Keratinocyte (primary cell): ENCODE measurements around the gene SEC14L1. TPM values are rescaled to one million over a fixed set of nuclear protein-coding genes. Genes with fewer than 3 reads are reported as not detected.
A peak's percentile ranks its signal among the peaks of the same experiment; 100 is the strongest.

Experiments used
- DNase-seq: peaks from one replicate; pipeline ENCODE4 v3.0.0-alpha.2; 2011; ENCODE audit warnings: low read depth, missing footprints, low spot score
- FAIRE-seq: peaks from 2 replicates; lab custom pipeline; 2011; peaks lifted over from hg19 to GRCh38; lab: Jason Lieb, UNC
- H2AFZ ChIP-seq: 2 replicates; pipeline ENCODE4 v1.6.0; 2012; ENCODE audit warnings: low read length, control low read depth, inconsistent platforms; ENCODE audit not compliant: control insufficient read depth
- H3K27ac ChIP-seq: 2 replicates; pipeline ENCODE4 v1.5.1; 2011; ENCODE audit warnings: low read length; ENCODE audit not compliant: control insufficient read depth, insufficient read depth
- H3K27me3 ChIP-seq: 3 replicates; pipeline ENCODE4 v1.6.0; 2011; ENCODE audit warnings: low read length; ENCODE audit not compliant: control insufficient read depth, insufficient read depth; ENCODE audit errors: extremely low read depth
- H3K36me3 ChIP-seq, 2 experiments: 2 replicates in 1 of 2; 3 replicates in 1 of 2; pipeline ENCODE4 v1.5.1; 2011; ENCODE audit warnings: low read length in 2 of 2, mild to moderate bottlenecking in 1 of 2; ENCODE audit not compliant: control insufficient read depth in 2 of 2, insufficient read depth in 2 of 2; ENCODE audit errors: extremely low read depth in 1 of 2
- H3K4me1 ChIP-seq: 3 replicates; pipeline ENCODE4 v1.5.1; 2011; ENCODE audit warnings: low read length; ENCODE audit not compliant: control insufficient read depth, insufficient read depth; ENCODE audit errors: extremely low read depth
- H3K4me2 ChIP-seq: 3 replicates; pipeline ENCODE4 v1.6.0; 2011; ENCODE audit warnings: low read depth, low read length; ENCODE audit not compliant: control insufficient read depth, insufficient read depth; ENCODE audit errors: extremely low read depth
- H3K4me3 ChIP-seq, 3 experiments: fragments of 200-600 bp in 1 of 3; sonication (generic) in 1 of 3; 2 replicates in 2 of 3; 3 replicates in 1 of 3; pipeline ENCODE4 v1.5.1; 2011 to 2016; ENCODE audit warnings: low read length in 3 of 3, mild to moderate bottlenecking in 3 of 3, control low read depth in 2 of 3, inconsistent platforms in 1 of 3, low read depth in 1 of 3, mixed read lengths in 1 of 3, mixed run types in 1 of 3, moderate library complexity in 1 of 3; ENCODE audit not compliant: control insufficient read depth in 2 of 3, insufficient read depth in 2 of 3; ENCODE audit errors: extremely low read depth in 1 of 3
- H3K79me2 ChIP-seq: 2 replicates; pipeline ENCODE4 v1.6.0; 2012; ENCODE audit warnings: low read length; ENCODE audit not compliant: control insufficient read depth, insufficient read depth
- H3K9ac ChIP-seq: 3 replicates; pipeline ENCODE4 v1.6.0; 2011; ENCODE audit warnings: low read length; ENCODE audit not compliant: control insufficient read depth, insufficient read depth; ENCODE audit errors: extremely low read depth
- H3K9me1 ChIP-seq: 3 replicates; pipeline ENCODE4 v1.6.0; 2011; ENCODE audit warnings: low read length; ENCODE audit not compliant: control insufficient read depth, insufficient read depth; ENCODE audit errors: extremely low read depth
- H3K9me3 ChIP-seq: 2 replicates; pipeline ENCODE4 v1.5.1; 2012; ENCODE audit warnings: low read depth, low read length; ENCODE audit not compliant: control insufficient read depth
- H4K20me1 ChIP-seq: 3 replicates; pipeline ENCODE4 v1.6.0; 2011; ENCODE audit warnings: low read length; ENCODE audit not compliant: control insufficient read depth, insufficient read depth; ENCODE audit errors: extremely low read depth
- CTCF ChIP-seq, 3 experiments: IDR thresholded peaks in 1 of 3; conservative IDR thresholded peaks in 1 of 3; optimal IDR thresholded peaks in 1 of 3; 2 replicates in 2 of 3; 3 replicates in 1 of 3; pipeline versions ENCODE3 to v1.5.1; 2011; ENCODE audit warnings: low read length in 3 of 3, mild to moderate bottlenecking in 3 of 3, moderate library complexity in 2 of 3, control low read depth in 1 of 3, inconsistent platforms in 1 of 3; ENCODE audit not compliant: insufficient read depth in 2 of 3; ENCODE audit errors: extremely low read depth in 1 of 3
- EZH2 ChIP-seq: IDR thresholded peaks from one replicate; pipeline ENCODE4 v1.6.1; 2012; ENCODE audit warnings: inconsistent platforms, mild to moderate bottlenecking, low read length, moderate library complexity
- dilution Hi-C: fragments of 300-500 bp; cut with MboI; formaldehyde crosslinking; loops from one replicate; pipeline ENCODE4 v1.7.0; 2020; ENCODE audit warnings: low sequenced_read_pairs; ENCODE audit not compliant: extremely low pct_ligation_motif_present
- polyA minus RNA-seq, 3 experiments: library from RNA; depleted of rRNA, polyadenylated mRNA; stranded (reverse); fragments of >200 nt; gene quantifications; 1 replicate in 1 of 3; 2 replicates in 1 of 3; 3 replicates in 1 of 3; pipeline ENCODE4 v1.2.3, GENCODE V29; 2011
- polyA plus RNA-seq, 5 experiments: library from polyadenylated mRNA; depleted of rRNA in 3 of 5; stranded (reverse) in 3 of 5; stranded (forward) in 1 of 5; unstranded in 1 of 5; fragments of >200 nt; gene quantifications; 1 replicate in 1 of 5; 2 replicates in 3 of 5; 3 replicates in 1 of 5; pipeline versions ENCODE4 v1.2.1 to v1.2.3, GENCODE V29; 2011 to 2012; ENCODE audit warnings: missing spikeins in 2 of 5, low read depth in 1 of 5, low replicate concordance in 1 of 5

Gene SEC14L1
- polyA plus RNA-seq, result 20.1 to 44.6 TPM (median 35.6 TPM) in 3 replicates
- 114 TPM for polyA plus RNA-seq (2011; ENCODE audit: low read depth)
- polyA plus RNA-seq (2011; cell fraction: cytosol; rRNA removed), result 38.6 and 56.2 TPM in 2 replicates
- polyA plus RNA-seq (2011; cell fraction: nucleus; rRNA removed), result 55.1 and 64.2 TPM in 2 replicates
- 40.0 and 57.5 TPM in 2 replicates for polyA plus RNA-seq (2012; ENCODE audit: low replicate concordance)
- 32.6 to 43.9 TPM (median 43.7 TPM) in 3 replicates for polyA minus RNA-seq
- 58.9 TPM for polyA minus RNA-seq (2011; cell fraction: cytosol; rRNA and poly(A)+ RNA removed)
- polyA minus RNA-seq (2011; cell fraction: nucleus; rRNA and poly(A)+ RNA removed), result 34.9 and 68.3 TPM in 2 replicates

GRCh38 chr17:77140878-77141767, at the start of gene SEC14L1:
SEC14L1 (plus strand) TSS chr17:77140969; CDS start chr17:77143597, 2,628 bp downstream.
- FAIRE-seq, result no peak

GRCh38 chr17:77092025-77092424, 48.7 kb upstream of the SEC14L1 start:
- Histone ChIP-seq H3K4me1 (peaks cover 19% of the 10 kb centered on the region), H3K9me3 (no peaks in the 10 kb centered on the region), H3K36me3 (peaks cover 22 to 34% of the 10 kb centered on the region in 2 experiments), H3K4me2 (no peak overlapping the region), H3K27ac (no peak overlapping the region), H3K9ac (no peak overlapping the region), H3K27me3 (no peaks in the 10 kb centered on the region), H3K4me3 (no peak overlapping the region), H4K20me1 (no peaks in the 10 kb centered on the region), H3K9me1 (no peaks in the 10 kb centered on the region), H2AFZ (no peak overlapping the region), H3K79me2 (peaks cover 38% of the 10 kb centered on the region)
- dilution Hi-C loops, result no loop called here
- FAIRE-seq, result no peak
- no peak for DNase-seq
- TF ChIP-seq EZH2, result no peak
- TF ChIP-seq CTCF (optimal IDR thresholded peaks at IDR 0.05 in 1 of 3, IDR thresholded peaks at IDR 0.05 in 1 of 3, conservative IDR thresholded peaks at IDR 0.05 in 1 of 3; ENCODE audit: extremely low read depth in 1 of 3, insufficient read depth in 2 of 3, low read length in 3 of 3), result no peak

More at GRCh38 chr17:77140878-77141767, at the start of gene SEC14L1:
- Histone ChIP-seq H3K4me3 (peak within 1 kb of the TSS; percentile 82 to 93 (median 85)), H3K9me1 (no peaks in the 10 kb centered on the region), H3K9ac (peak within 1 kb of the TSS; percentile 93), H3K36me3 (peaks cover 3 to 16% of the 10 kb centered on the region in 2 experiments), H3K27me3 (no peaks in the 10 kb centered on the region), H3K4me1 (peaks cover 32% of the 10 kb centered on the region), H3K27ac (peak within 1 kb of the TSS; percentile 97), H4K20me1 (no peaks in the 10 kb centered on the region), H3K79me2 (peaks cover 45% of the 10 kb centered on the region), H3K9me3 (peaks cover 8% of the 10 kb centered on the region), H2AFZ (peak within 1 kb of the TSS; percentile 5), H3K4me2 (peak within 1 kb of the TSS; percentile 98)
- TF ChIP-seq CTCF (optimal IDR thresholded peaks at IDR 0.05 in 1 of 3, IDR thresholded peaks at IDR 0.05 in 1 of 3, conservative IDR thresholded peaks at IDR 0.05 in 1 of 3; ENCODE audit: extremely low read depth in 1 of 3, insufficient read depth in 2 of 3, low read length in 3 of 3) (no peak), EZH2 (no peak)
- dilution Hi-C loops, result no loop called here
- no peak for DNase-seq
